GM23248 (cell line): ENCODE results near the gene RIC8B. TPM values are rescaled to one million over a fixed set of nuclear protein-coding genes. Genes with fewer than 3 reads are reported as not detected.

ENCODE experiments used
- DNase-seq: peaks from one replicate; pipeline ENCODE4 v3.0.0-alpha.2; 2015
- H2AFZ ChIP-seq: fragments of 200-600 bp; sonication (generic); 2 replicates; pipeline ENCODE4 v1.6.1; 2016; ENCODE audit warnings: antibody characterized with exemption
- H3F3A ChIP-seq: fragments of 200-600 bp; sonication (generic); 2 replicates; pipeline ENCODE4 v1.6.1; 2016; ENCODE audit warnings: mild to moderate bottlenecking, antibody characterized with exemption, mixed run types; ENCODE audit not compliant: insufficient read depth
- H3K27ac ChIP-seq: fragments of 200-600 bp; sonication (generic); 2 replicates; pipeline ENCODE4 v1.5.1; 2016; ENCODE audit warnings: mild to moderate bottlenecking
- H3K27me3 ChIP-seq: fragments of 200-600 bp; sonication (generic); replicated peaks from 2 replicates; pipeline ENCODE4 v1.6.1; 2016; ENCODE audit warnings: mild to moderate bottlenecking; ENCODE audit not compliant: insufficient read depth
- H3K36me3 ChIP-seq: fragments of 200-600 bp; sonication (generic); 2 replicates; pipeline ENCODE4 v1.6.1; 2016; ENCODE audit warnings: low read depth, mild to moderate bottlenecking
- H3K4me1 ChIP-seq: fragments of 200-600 bp; sonication (generic); 2 replicates; pipeline ENCODE4 v1.6.1; 2016; ENCODE audit warnings: mild to moderate bottlenecking; ENCODE audit not compliant: insufficient read depth
- H3K4me2 ChIP-seq: fragments of 200-600 bp; sonication (generic); one replicate; pipeline ENCODE4 v1.6.1; 2016; ENCODE audit warnings: mild to moderate bottlenecking; ENCODE audit not compliant: unreplicated experiment
- H3K4me3 ChIP-seq: fragments of 200-600 bp; sonication (generic); 2 replicates; pipeline ENCODE4 v1.5.1; 2016; ENCODE audit warnings: mild to moderate bottlenecking
- H3K79me2 ChIP-seq: fragments of 200-600 bp; sonication (generic); 2 replicates; pipeline ENCODE4 v1.6.1; 2016; ENCODE audit warnings: mild to moderate bottlenecking; ENCODE audit not compliant: insufficient read depth
- H3K9ac ChIP-seq: fragments of 200-600 bp; sonication (generic); 2 replicates; pipeline ENCODE4 v1.6.1; 2016; ENCODE audit warnings: mild to moderate bottlenecking
- H3K9me2 ChIP-seq: fragments of 200-600 bp; sonication (generic); 2 replicates; pipeline ENCODE4 v1.6.1; 2016; ENCODE audit warnings: mixed run types, mild to moderate bottlenecking, moderate library complexity; ENCODE audit not compliant: insufficient read depth
- H3K9me3 ChIP-seq: fragments of 200-600 bp; sonication (generic); one replicate; pipeline ENCODE4 v1.6.1; 2017; ENCODE audit warnings: low read depth
- H4K20me1 ChIP-seq: fragments of 200-600 bp; sonication (generic); 2 replicates; pipeline ENCODE4 v1.6.0; 2016; ENCODE audit not compliant: insufficient read depth
- EZH2 ChIP-seq: fragments of 200-600 bp; sonication (generic); IDR thresholded peaks from 2 replicates; pipeline ENCODE4 v1.6.1; 2018; ENCODE audit warnings: antibody characterized with exemption, mild to moderate bottlenecking; ENCODE audit not compliant: insufficient read depth, poor library complexity, severe bottlenecking
- EZH2phosphoT487 ChIP-seq: fragments of 200-600 bp; sonication (generic); IDR thresholded peaks from 2 replicates; pipeline ENCODE4 v1.6.1; 2018; ENCODE audit warnings: antibody characterized with exemption, moderate library complexity, mild to moderate bottlenecking, low read depth; ENCODE audit not compliant: insufficient read depth
- WGBS, 2 experiments: methylation state at CpG; one replicate each; pipeline ENCODE4 v1.1.6; 2015 to 2017; ENCODE audit warnings: low lambda C conversion rate in 2 of 2, low coverage in 1 of 2; ENCODE audit errors: missing lambda C conversion rate in 2 of 2; 5-methylcytosine and 5-hydroxymethylcytosine counted together
- in situ Hi-C: fragments of 300-500 bp; cut with MboI; formaldehyde crosslinking; loops from 2 replicates; pipeline ENCODE4 v1.15.0; 2020
- polyA plus RNA-seq: library from polyadenylated mRNA; unstranded; fragments of >200 nt; fragmentation: Nextera tagmentation; extraction: Ambion mirVana; gene quantifications from 2 replicates; pipeline ENCODE4 v1.2.1, GENCODE V29; 2016
- total RNA-seq: library from RNA; depleted of rRNA; stranded (reverse); fragments of >200 nt; shearing (Covaris generic); gene quantifications from 2 replicates; pipeline ENCODE4 v1.2.3, GENCODE V29; 2014

Gene RIC8B
- total and polyA plus RNA-seq, 2 experiments from 2014 or later: 6.8 to 7.6 TPM

GRCh38 chr12:106754331-106754730 lies 20.2 kb upstream of the RIC8B start:
- no peaks in the 10 kb centered on the region for H3K79me2 ChIP-seq
- H3K27ac ChIP-seq: no peak overlapping the region
- H3K4me1 ChIP-seq: no peaks in the 10 kb centered on the region
- no peak overlapping the region for H2AFZ ChIP-seq
- no peaks in the 10 kb centered on the region for H3K9me2 ChIP-seq
- H4K20me1 ChIP-seq: no peaks in the 10 kb centered on the region
- TF ChIP-seq EZH2phosphoT487 (no peak), EZH2 (no peak)
- no peak for DNase-seq
- H3K4me2 ChIP-seq: no peak overlapping the region
- H3F3A ChIP-seq: no peaks in the 10 kb centered on the region
- no peaks in the 10 kb centered on the region for H3K27me3 ChIP-seq
- H3K9ac ChIP-seq: no peak overlapping the region
- 85 to 100% methylated on average over 1 of the region's 1 CpG for WGBS, 2 experiments
- H3K4me3 ChIP-seq: no peak overlapping the region
- H3K9me3 ChIP-seq: no peaks in the 10 kb centered on the region
- no peaks in the 10 kb centered on the region for H3K36me3 ChIP-seq
- in situ Hi-C loops: no loop called here

- in situ Hi-C loops: no loop called here
- H3K79me2 ChIP-seq: no peaks in the 10 kb centered on the region
- H3K36me3 ChIP-seq: no peaks in the 10 kb centered on the region
- WGBS, 2 experiments: 49 to 52% methylated on average over 6 of the region's 6 CpGs
- no peaks in the 10 kb centered on the region for H3K9me3 ChIP-seq
- no peak overlapping the region for H2AFZ ChIP-seq
- no peak for DNase-seq
- H3F3A ChIP-seq: no peaks in the 10 kb centered on the region
- TF ChIP-seq EZH2 (no peak), EZH2phosphoT487 (no peak)
- no peaks in the 10 kb centered on the region; the same call in 1 of the 2 replicates for H4K20me1 ChIP-seq
- no peak overlapping the region for H3K4me2 ChIP-seq
- H3K9ac ChIP-seq: no peak overlapping the region
- no peaks in the 10 kb centered on the region for H3K27me3 ChIP-seq
- H3K4me1 ChIP-seq: no peaks in the 10 kb centered on the region
- no peak overlapping the region for H3K4me3 ChIP-seq
- H3K9me2 ChIP-seq: no peaks in the 10 kb centered on the region
- H3K27ac ChIP-seq: no peak overlapping the region
Measured at GRCh38 chr12:106757623-106758348, 16.7 kb upstream of the RIC8B start.

GRCh38 chr12:106758349-106759110 lies 16.0 kb upstream of the RIC8B start:
- DNase-seq: no peak
- Histone ChIP-seq H3K27me3 (no peaks in the 10 kb centered on the region), H3K9me3 (no peaks in the 10 kb centered on the region), H3K9ac (no peak overlapping the region), H2AFZ (no peak overlapping the region), H3F3A (no peaks in the 10 kb centered on the region), H3K4me2 (no peak overlapping the region), H3K27ac (no peak overlapping the region), H3K4me1 (no peaks in the 10 kb centered on the region), H3K36me3 (no peaks in the 10 kb centered on the region), H3K9me2 (no peaks in the 10 kb centered on the region), H3K79me2 (no peaks in the 10 kb centered on the region), H3K4me3 (no peak overlapping the region), H4K20me1 (no peaks in the 10 kb centered on the region; the same call in 1 of the 2 replicates)
- 54 to 57% methylated on average over 7 of the region's 7 CpGs for WGBS, 2 experiments
- no peak for TF ChIP-seq EZH2phosphoT487
- TF ChIP-seq EZH2: no peak
- in situ Hi-C loops: no loop called here

- H3K4me1 ChIP-seq: no peaks in the 10 kb centered on the region
- no peak overlapping the region for H3K27ac ChIP-seq
- peak; percentile 15 for DNase-seq
- H3K27me3 ChIP-seq: no peaks in the 10 kb centered on the region
- in situ Hi-C loops: no loop called here
- H3K9me3 ChIP-seq: no peaks in the 10 kb centered on the region
- no peak overlapping the region for H3K4me3 ChIP-seq
- no peaks in the 10 kb centered on the region for H3F3A ChIP-seq
- no peak overlapping the region for H3K9ac ChIP-seq
- no peak for TF ChIP-seq EZH2
- 61 to 68% methylated on average over 7 of the region's 7 CpGs for WGBS, 2 experiments
- H2AFZ ChIP-seq: no peak overlapping the region
- H3K4me2 ChIP-seq: no peak overlapping the region
- H4K20me1 ChIP-seq: no peaks in the 10 kb centered on the region; the same call in 1 of the 2 replicates
- H3K79me2 ChIP-seq: no peaks in the 10 kb centered on the region
- H3K9me2 ChIP-seq: no peaks in the 10 kb centered on the region
- H3K36me3 ChIP-seq: no peaks in the 10 kb centered on the region
Measured at GRCh38 chr12:106759526-106760183, 14.8 kb upstream of the RIC8B start.
